Right atrium auricular region (tissue), 2 donors: ENCODE measurements around the gene KCTD16. TPM values are rescaled to one million over a fixed set of nuclear protein-coding genes. Genes with fewer than 3 reads are reported as not detected.

Experiments
- DNase-seq: peaks from one replicate; pipeline ENCODE4 v3.0.0-alpha.2; 2019; ENCODE audit warnings: low spot score
- H3K27ac ChIP-seq, 2 donors: fragments of 200-600 bp; sonication (generic); 1 replicate in 1 of 2; 2 replicates in 1 of 2; pipeline ENCODE4 v1.5.1; 2016 to 2019
- H3K27me3 ChIP-seq, 2 donors: fragments of 200-600 bp; sonication (generic); one replicate each; pipeline versions ENCODE4 v1.5.1 to v1.6.0; 2017 to 2019
- H3K36me3 ChIP-seq: fragments of 200-600 bp; sonication (generic); one replicate; pipeline ENCODE4 v1.5.1; 2016
- H3K4me1 ChIP-seq, 2 donors: fragments of 200-600 bp; sonication (generic); one replicate each; pipeline versions ENCODE4 v1.5.1 to v1.6.0; 2017 to 2019
- H3K4me3 ChIP-seq, 2 donors: fragments of 200-600 bp; sonication (generic); 1 replicate in 1 of 2; 2 replicates in 1 of 2; pipeline ENCODE4 v1.5.1; 2017 to 2019; ENCODE audit warnings: mild to moderate bottlenecking in 1 of 2, moderate library complexity in 1 of 2
- H3K9me3 ChIP-seq, 2 donors: fragments of 200-600 bp; sonication (generic); one replicate each; pipeline ENCODE4 v1.5.1; 2019
- CTCF ChIP-seq, 2 donors: fragments of 200-600 bp; sonication (generic); IDR thresholded peaks; one replicate each; pipeline ENCODE4 v1.5.1; 2019; ENCODE audit warnings: antibody characterized with exemption in 2 of 2
- total RNA-seq, 2 donors: library from RNA; depleted of rRNA; stranded (reverse); fragments of >200 nt; gene quantifications; one replicate each; pipeline ENCODE4 v1.1.0, GENCODE V29; 2016

KCTD16 gene
- total RNA-seq, 2 donors from 2014 or later, result 0.04 to 0.28 TPM

GRCh38 chr5:144304688-144305087 lies 134.0 kb downstream of the KCTD16 start:
- no peak overlapping the region for H3K4me3 ChIP-seq
- no peak for TF ChIP-seq CTCF (IDR thresholded peaks at IDR 0.05)
- H3K27me3 ChIP-seq, result no peaks in the 10 kb centered on the region
- H3K27ac ChIP-seq, result no peak overlapping the region
- peaks cover 0 to 7% of the 10 kb centered on the region in 2 donors for H3K4me1 ChIP-seq
- DNase-seq, result no peak
- H3K36me3 ChIP-seq, result no peaks in the 10 kb centered on the region
- no peaks in the 10 kb centered on the region for H3K9me3 ChIP-seq

GRCh38 chr5:144307736-144308135 lies 137.1 kb downstream of the KCTD16 start:
- H3K4me1 ChIP-seq, result peaks cover 0 to 9% of the 10 kb centered on the region in 2 donors
- no peaks in the 10 kb centered on the region for H3K36me3 ChIP-seq
- H3K9me3 ChIP-seq, result no peaks in the 10 kb centered on the region
- DNase-seq, result no peak
- no peak overlapping the region for H3K4me3 ChIP-seq
- peak overlapping the region in 1 of 2 donors; percentile 14 for H3K27ac ChIP-seq
- no peaks in the 10 kb centered on the region for H3K27me3 ChIP-seq
- TF ChIP-seq CTCF (IDR thresholded peaks at IDR 0.05), result no peak

GRCh38 chr5:144308174-144308573 lies 137.5 kb downstream of the KCTD16 start:
- H3K36me3 ChIP-seq, result no peaks in the 10 kb centered on the region

GRCh38 chr5:144308906-144309670 lies 138.4 kb downstream of the KCTD16 start:
- peaks cover 0 to 9% of the 10 kb centered on the region in 2 donors for H3K4me1 ChIP-seq
- DNase-seq, result no peak
- H3K36me3 ChIP-seq, result no peaks in the 10 kb centered on the region
- no peaks in the 10 kb centered on the region for H3K27me3 ChIP-seq
- peak overlapping the region in 1 of 2 donors; percentile 49 for H3K27ac ChIP-seq
- TF ChIP-seq CTCF (IDR thresholded peaks at IDR 0.05), result no peak
- H3K4me3 ChIP-seq, result no peak overlapping the region
- H3K9me3 ChIP-seq, result no peaks in the 10 kb centered on the region

More at GRCh38 chr5:144308174-144308573, 137.5 kb downstream of the KCTD16 start:
- peaks cover 0 to 9% of the 10 kb centered on the region in 2 donors for H3K4me1 ChIP-seq
- H3K9me3 ChIP-seq, result no peaks in the 10 kb centered on the region
- H3K4me3 ChIP-seq, result no peak overlapping the region
- H3K27ac ChIP-seq, result peak overlapping the region in 1 of 2 donors; percentile 14
- no peak for TF ChIP-seq CTCF (IDR thresholded peaks at IDR 0.05)
- no peak for DNase-seq
- no peaks in the 10 kb centered on the region for H3K27me3 ChIP-seq

GRCh38 chr5:144310621-144311020 lies 139.9 kb downstream of the KCTD16 start:
- no peak for TF ChIP-seq CTCF (IDR thresholded peaks at IDR 0.05)

More at GRCh38 chr5:144310621-144311020, 139.9 kb downstream of the KCTD16 start:
- Histone ChIP-seq H3K9me3 (no peaks in the 10 kb centered on the region), H3K4me3 (no peak overlapping the region), H3K27ac (no peak overlapping the region), H3K36me3 (no peaks in the 10 kb centered on the region), H3K4me1 (peaks cover 0 to 9% of the 10 kb centered on the region in 2 donors), H3K27me3 (no peaks in the 10 kb centered on the region)
- no peak for DNase-seq
